ENCODE measurements around the gene PGM2. TPM values are rescaled to one million over a fixed set of nuclear protein-coding genes. Genes with fewer than 3 reads are reported as not detected.

PGM2 gene
- polyA plus RNA-seq, 1 donor: 7.5 TPM

DNA sequence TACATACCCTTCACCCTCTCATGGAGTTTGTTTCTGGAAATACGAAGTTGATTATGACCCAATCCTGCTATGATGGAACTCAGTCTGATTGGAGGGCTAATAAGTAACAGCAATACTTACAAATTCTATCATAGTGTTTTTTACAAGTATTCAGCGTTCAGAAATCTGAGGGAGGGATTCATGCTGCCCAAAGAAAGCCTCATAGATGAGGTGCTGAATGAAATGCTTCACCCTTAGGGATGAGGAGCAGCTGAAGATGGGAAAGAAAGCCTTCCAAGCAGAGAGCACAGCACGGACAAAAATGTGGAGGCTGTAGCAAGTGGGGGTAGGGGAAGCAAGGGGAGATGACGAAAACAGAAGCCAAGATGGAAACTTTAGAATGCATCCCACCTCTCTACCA is 36.5 kb downstream of the PGM2 start:
- no peak for DNase-seq (ENCODE audit: low read depth)

DNA sequence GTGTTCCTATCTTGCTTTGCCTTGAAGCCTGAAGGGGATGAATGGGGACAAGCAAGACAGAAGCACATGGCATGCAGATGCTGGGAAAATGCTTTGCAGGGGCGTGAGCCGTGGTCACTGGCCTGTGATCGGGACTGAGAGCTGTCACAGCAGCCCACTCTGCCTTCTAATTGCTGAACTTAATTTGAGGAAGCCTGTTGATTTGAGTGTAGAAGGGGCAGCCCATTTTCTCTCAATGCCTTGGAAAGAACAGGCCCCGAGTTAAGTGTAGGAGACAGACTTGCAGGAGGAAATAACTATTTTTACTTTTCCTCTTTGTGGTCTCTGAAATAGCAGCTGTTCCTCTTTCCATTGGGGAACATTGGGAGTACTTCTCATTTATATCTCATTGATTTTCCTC is 38.3 kb downstream of the PGM2 start:
- DNase-seq (ENCODE audit: low read depth): no peak

DNA sequence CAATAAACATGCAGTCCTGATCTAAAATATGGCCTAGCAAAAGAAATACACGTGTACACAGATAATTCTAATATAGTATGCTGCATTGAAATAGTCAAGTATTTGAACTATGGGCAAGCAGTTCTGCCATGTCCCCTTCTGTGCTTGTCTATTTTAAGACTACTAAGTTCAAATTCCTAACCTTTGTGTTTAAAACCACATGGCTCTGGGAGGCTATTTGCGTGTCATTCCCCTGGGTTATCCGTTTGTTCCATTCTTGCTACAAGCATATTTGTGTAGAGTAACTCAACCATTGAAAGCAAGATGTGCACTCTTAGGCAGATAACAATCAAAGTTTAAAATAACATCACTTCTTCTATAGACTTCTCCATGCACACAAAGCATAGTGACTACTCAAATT is 39.0 kb downstream of the PGM2 start:
- no peak for DNase-seq (ENCODE audit: low read depth)

DNA sequence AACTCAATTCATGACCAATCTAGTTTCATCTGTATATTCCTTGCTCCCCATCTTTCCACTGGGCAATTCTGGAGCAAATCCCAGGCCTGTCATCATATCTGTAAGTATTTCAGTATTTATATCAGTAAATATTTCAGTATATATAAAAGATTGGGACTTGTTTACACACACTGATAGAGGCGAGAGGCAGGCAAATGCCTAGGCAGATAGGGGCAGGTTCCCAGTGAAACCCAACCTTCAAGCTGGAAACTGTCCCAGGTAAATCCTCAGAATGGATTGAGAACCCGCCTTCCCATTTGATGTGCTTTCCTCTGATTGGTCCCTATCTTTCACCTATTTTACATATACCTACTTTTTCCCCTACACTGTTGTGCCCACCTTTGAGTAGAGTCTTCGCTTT is 40.6 kb downstream of the PGM2 start:
- DNase-seq (ENCODE audit: low read depth): no peak

DNA sequence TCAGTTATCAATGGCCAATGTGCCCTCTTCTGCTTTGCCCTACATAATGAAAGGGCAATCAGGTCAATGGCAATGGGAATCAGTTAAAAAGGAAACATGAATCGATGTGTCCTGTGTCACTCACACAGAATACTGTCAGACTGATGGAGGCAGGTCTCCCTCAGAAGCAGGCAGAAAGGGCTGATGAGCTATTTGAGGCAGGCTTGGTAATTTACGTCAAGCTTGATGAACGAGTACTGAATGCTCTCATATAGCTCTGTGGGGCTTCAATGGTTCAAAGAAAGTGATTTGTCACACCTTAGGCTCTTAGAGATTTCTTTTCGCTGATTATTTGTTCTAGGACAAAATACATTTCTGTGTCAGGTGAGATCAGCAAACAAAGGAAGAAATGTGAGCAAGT is 41.8 kb downstream of the PGM2 start:
- no peak for DNase-seq (ENCODE audit: low read depth)

DNA sequence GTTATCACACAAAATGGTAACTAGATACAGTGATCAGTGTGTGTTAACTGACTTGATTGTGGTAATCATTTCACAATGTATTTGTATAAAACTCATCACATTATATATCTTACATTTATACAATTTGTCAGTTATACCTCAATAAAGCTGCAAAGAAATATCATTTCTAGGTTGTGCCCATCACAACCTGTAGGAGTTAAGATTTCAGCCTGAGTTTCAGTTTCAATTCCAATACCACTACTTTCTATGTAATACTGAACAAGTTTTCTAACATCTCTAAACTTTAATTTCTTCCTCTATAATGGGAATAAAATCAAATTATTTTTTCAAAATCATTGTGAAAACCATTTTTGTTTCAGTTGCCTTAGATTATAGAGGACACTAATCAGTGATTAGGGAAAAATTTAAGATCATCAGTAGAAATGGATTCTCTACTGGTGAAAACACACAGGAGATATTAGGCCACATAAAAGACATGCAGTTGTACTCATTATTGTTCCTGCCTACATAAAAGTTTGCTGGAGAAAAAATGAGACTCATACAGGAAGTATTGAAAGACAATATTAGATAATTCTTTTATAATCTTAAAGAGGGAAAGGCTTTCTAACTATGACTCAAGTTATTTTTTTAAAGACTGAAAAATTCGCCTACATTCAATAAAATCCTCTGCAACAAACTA is 46.0 kb downstream of the PGM2 start:
- DNase-seq (ENCODE audit: low read depth): no peak

DNA sequence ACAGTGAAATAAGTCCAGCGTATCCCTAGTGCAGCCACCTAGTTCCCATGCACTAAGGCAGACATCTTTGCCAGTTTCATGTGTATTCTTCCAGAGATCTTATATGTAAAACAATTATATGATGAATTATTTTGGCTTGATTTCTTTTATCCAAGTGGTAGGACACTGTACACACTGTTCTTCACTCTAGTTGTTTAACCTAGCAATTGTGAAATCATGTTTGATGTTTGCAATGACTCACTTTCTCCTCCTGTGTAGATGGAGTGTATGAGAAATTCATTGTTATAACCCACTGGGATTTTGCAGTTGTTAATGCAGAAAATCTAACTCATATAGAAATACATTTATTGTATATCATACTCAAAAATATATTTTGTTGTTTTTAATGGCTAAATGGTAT is 46.9 kb downstream of the PGM2 start:
- no peak for DNase-seq (ENCODE audit: low read depth)

DNA sequence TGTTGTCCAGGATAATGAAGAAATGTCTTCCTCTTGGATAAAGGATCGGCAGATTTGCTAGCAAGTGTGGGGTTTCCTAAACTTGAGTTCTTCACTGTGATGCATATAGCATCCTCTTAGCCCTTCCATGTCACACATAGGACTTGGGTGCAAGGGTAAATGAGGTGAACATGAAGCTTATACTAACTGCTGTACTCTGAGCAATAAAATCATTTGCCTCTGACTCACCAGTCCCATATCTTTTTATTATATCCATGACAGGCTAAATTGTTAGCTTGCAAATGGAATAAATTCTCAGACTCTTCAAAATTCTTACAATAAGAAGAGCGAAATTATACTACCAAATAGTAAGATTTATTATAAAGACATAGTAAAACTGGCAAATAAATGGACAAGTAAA is 49.7 kb downstream of the PGM2 start:
- DNase-seq (ENCODE audit: low read depth): no peak

DNA sequence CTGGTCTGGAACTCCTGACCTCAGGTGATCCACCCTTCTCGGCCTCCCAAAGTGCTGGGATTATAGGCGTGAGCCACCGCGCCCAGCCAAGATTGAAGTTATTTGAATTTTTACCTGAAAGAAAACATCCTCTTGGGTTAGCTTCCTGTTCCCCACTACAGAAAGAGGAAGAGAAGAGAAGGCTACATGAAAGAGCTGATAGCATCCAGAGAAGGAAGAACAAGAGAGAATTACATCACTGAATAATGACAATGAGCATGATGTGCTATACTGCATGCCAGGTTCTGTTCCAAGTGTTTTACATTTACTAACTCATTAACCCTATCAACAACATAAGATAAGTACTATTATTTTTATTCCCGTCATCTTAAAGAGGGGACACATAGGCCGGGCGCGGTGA is 52.9 kb downstream of the PGM2 start:
- DNase-seq (ENCODE audit: low read depth): no peak

DNA sequence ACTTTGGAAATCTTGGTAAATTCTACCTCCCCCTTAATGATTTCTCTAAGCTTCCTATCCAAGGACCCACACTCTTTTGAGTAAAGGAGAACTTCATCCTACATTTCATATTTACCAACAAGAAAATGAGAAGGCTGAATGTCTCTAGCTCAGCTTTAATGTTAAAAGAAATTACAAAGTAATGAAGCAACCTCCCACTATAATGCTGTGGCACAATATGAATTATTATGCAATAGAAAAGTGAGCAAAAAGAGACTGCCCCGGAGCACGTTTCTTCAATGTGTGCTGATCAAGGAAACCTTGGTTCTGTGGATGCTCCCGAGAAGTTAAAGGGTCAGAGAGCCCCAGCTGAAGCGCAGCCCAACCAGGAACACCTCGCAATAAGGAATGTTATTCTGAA is 55.3 kb downstream of the PGM2 start:
- DNase-seq (ENCODE audit: low read depth): no peak

DNA sequence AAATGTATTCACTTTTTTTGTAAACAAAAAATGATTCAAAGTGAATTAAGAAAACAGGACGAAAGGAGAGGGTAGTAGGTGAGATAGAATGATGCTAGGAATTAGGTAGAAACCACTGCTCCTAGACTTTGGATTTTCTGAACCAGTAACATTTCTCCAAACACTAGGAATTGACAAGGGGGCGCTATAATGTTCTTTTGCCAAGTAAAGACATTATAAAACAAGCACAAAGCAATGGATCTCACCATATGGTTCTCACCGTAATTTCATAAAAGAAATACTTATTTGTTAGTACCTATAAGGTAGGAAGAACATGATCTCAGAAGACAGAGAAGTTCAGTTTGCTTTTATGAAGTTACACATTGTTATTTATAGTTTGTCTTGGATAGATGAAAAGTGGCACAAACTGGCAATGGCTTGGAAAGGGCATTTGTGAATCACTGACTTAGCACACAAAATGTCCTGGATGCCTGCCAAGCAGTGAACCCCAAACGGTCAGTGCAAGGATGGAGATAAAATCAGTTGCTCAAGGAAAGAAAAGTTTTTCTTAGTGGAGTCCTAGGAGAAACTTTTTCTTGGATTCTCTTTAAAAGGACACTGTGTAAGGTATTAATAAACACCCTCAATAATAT is 56.3 kb downstream of the PGM2 start:
- no peak for DNase-seq (ENCODE audit: low read depth)

DNA sequence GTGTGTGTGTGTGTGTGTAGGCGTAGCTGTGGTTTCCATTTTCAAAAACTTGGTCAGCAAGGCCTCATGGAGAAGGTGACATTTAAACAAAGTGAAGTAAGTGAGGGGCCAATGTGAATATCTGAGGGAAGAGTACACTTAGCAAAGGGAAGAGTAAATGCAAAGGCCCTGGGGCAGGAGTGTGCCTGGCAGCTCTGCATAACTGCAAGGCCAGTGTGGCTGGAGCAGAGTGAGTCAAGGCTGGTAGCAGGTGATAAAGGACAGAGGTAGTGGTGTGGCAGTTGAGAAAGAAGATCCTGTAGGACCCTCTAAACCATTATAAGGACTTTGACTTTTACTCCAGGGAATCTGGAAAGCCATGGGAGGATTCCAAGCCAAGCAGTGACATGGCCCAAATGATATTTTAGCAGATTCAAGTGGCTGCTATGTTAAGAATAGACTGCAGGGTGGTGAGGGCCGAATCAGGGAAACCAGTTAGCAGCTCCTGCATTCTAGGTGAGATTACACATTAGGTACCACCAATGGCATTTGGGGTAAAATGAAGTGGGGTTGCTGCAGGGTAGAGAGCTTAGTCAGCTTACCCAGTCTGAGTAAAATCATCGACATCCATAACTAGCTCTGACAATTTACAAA is 58.5 kb downstream of the PGM2 start:
- no peak for DNase-seq (ENCODE audit: low read depth)

DNA sequence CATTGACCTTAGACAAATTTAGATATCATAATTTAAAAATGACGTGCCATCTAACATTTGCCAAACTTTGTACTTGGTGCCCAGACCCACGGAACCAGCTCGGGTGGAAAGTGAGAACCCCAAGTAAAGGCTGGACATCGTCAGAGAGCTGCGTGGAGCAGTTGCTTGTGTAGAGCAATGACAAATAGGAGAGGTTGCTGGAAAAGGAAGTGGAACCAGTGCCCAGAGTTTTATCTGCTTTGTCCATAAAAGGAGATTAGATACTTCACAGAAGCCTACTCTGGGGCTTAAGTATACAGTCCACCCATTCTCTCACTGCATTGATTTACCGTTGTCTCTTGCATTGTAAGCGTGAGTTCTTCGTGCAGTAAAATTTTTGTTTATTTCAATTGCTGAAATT is 59.0 kb downstream of the PGM2 start:
- DNase-seq (ENCODE audit: low read depth): no peak

DNA sequence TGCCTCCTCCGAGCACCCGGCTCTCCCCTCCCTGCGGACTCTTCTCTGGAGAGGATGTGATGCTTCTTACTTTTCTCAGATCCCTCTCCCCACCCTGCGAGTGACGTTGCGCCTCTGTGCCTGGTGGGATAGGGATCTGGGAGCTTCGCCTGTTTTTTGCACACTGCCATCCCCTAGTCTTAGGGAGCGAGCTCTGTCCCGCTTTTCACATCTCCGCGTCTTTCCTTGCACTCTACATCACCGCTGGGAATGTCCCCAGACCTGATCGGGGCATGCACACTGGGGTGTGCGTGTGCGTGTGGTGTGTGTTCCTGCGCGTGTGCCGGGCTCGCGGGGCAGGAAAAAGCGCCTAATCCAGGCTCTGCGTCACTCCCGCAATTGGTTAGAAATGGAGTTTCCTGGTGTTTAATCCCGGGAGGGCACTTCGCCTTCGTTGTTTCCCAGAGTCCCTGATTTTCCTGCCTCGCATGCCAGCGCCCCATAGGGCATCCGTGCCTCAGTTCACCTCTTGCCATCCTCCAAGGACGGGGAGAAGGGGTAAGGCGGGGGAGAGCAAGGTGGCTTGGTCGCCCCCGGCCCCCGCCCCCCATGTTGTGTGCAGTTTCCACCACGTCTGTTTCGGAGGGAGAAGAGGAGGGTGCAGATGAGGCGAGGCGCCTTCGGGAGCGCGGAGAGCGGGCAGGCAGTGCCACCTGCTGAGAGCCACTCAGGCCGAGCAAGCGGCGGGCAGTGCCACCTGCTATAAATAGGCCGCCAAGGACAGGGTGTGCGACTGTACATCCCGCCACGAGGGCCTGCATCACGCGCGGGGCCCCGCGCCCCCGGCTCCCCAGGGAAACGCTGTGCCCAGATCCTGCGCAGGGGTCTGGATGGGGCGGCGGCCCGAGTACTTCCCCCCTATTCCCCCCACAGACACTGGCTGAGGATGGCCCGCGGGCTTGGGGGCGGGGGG is 63.6 kb downstream of the PGM2 start:
- DNase-seq (ENCODE audit: low read depth): no peak

DNA sequence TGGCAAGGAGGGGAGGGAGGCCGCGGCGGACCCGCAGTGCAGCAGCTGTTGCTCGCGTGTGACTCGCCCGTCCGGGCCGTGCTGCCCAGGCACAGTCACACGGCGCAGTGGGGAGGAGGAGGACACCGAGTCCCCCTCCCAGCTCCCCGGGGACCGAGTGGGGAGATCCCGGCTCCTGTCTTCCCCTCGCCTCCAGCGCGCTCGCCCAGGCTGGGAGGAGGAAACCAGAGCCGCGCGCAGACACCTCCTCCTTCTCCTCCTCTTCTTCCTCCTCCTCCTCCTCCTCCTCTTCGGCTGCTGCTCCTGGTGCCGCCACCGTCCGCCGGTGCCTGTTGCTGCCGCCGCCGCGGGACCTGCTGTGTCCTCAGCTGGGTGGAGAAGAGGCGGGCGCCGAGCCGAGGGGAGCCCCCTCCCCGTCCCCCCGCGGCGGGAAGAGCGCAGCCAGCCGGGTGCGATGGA is 64.3 kb downstream of the PGM2 start, which contains the start of gene TBC1D1:
TSS of gene TBC1D1 (plus strand) at position 284 of the 459 bp plus-strand sequence. CDS start 11,012 bp downstream, outside the sequence.
- DNase-seq (ENCODE audit: low read depth): no peak

DNA sequence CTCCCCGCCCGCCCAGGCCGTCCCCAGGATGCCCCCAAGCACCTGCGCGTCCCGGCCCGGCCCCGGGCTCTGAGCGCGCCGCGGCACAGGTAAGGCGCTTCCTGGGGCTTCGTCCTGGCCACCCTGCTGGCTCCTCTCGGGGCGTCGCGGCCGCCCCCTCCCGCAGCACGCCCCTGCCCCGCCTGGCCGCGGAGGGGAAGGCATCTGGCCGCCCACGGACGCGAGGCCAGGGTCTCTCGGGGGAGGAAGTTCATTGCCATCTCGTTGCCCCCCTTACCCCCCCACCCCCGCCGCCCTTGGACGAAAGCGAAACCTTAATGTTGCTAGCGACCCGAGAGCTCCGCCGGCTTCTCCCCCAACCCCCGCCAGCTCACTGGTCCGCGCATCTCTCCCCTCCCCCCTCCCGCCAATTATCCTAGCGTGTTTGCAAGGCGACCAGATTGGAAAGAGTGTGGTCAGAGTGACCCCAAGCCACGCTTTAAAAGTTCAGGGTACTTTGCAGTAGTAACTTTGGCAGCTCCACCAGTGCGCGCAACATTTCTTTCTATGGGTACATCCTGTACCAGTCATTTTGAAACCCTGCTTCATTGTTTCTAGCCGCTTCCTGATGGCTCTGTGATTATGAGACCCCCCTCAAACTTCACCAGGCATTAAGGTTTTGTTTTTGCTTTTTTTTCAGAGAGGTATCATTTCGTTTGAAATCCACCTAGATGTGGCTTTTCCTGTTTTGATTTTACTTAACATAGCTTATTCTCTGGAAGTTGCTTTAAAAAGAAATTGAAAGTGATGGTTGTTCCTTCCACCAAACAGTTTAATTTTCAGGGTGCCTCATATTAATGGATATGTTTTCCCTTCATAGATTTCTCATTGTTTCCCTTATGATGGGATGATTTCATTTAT is 65.0 kb downstream of the PGM2 start:
- DNase-seq (ENCODE audit: low read depth): no peak

DNA sequence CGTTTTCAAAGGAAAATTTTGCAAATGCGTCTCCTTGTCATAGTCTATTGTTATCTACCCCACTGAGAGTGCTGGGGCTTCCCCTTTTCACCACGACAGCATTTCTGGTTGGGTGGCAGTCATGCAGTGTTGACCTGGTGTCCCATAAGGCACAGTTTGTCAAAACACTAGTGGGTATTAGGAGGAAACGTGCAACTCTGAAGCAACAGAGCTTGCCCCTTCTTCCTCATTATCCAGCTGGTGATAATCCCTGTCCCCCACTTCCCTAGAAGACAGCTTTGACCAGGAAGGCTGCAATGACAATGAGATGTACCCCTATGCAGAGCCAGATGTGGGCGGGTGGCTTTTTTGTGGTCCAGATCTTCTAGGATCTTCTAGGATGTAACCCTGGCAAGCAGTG is 66.2 kb downstream of the PGM2 start:
- no peak for DNase-seq (ENCODE audit: low read depth)

DNA sequence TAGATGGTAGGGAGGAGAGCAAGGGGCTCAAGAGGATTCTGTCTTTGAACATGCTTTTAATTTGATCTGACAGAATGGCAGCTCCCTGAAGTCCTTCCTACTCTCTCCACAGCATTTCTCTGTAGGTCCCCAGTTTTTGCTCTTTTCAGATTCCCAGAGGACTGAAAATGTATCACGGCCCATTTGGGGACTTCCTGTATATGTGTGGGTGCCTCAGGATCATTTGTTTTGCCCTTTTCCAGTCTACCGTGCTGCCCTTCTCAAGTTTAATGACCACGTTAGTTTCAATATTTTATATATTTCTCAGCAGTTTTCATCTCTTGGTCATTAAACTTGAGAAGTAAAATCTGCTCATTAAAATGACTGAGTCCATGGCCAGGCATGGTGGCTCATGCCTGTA is 66.7 kb downstream of the PGM2 start:
- no peak for DNase-seq (ENCODE audit: low read depth)

DNA sequence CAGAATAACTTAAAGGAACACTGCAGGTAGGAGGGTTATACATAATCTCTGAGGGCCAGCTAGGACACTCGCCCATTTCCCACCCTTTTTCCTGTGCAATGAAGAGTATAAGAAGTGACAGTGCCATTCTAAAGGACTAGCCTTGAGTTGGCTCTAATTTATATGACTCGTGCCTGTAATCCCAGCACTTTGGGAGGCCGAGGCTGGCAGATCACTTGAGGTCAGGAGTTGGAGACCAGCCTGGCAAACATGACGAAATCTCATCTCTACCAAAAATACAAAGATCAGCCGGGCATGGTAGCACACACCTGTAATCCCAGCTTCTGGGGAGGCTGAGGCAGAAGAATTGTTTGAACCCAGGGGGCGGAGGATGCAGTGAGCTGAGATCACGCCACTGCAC is 68.8 kb downstream of the PGM2 start:
- no peak for DNase-seq (ENCODE audit: low read depth)

DNA sequence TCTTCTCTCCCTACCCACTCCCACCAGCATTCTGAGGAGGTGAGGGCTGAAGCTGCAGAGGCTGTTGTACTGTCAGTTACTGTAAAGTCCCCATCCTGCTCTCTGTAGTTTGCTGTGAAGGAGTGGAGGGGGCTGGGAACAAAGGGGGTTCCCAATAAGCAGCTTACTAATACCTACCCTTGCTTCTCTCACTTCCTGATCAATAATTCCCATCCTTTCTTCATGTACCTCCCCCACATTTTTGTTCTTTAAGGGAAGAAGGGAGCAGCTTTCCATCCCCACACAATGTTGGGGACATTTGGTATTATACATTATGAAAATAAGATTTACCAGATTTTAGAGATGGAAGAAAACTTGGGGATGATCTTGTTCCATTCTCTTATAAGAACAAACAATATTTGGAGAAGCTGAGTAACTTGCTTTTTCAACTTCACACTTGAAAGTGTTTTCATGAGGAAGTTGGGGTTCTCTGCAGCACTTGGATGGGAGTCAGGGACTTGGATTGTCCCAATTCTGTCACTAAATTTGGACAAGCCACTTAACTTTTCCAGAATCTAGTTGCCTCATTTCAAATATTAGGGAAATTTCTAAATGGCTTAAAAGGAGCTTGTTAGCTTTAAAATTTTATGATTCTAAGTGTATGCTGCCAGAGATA is 69.8 kb downstream of the PGM2 start:
- no peak for DNase-seq (ENCODE audit: low read depth)
